ENCODE measurements around the gene TEX13C.
"Not testable (repeated sequence)": the region's sequence is repeated elsewhere in the genome, so short reads cannot be mapped to it uniquely, and the experiment has no call there.

Gene TEX13C

GRCh38 chrX:125308653-125309052, 11.0 kb upstream of the TEX13C start:
- no peak overlapping the region for H3K27ac ChIP-seq (ENCODE audit: insufficient read depth, low read depth, low read length, poor library complexity, severe bottlenecking)
- no peak overlapping the region for H3K4me3 ChIP-seq (ENCODE audit: insufficient read depth, low read depth, low read length)
- H3K9me3 ChIP-seq (ENCODE audit: control insufficient read depth, low read length) = no peaks in the 10 kb centered on the region
- H3K27me3 ChIP-seq (ENCODE audit: control insufficient read depth, insufficient read depth, low read length, poor library complexity, severe bottlenecking) = no peaks in the 10 kb centered on the region
- H3K4me1 ChIP-seq (ENCODE audit: control insufficient read depth, insufficient read depth, low read length) = no peaks in the 10 kb centered on the region
- H3K36me3 ChIP-seq (ENCODE audit: control insufficient read depth, insufficient read depth, low read length) = no peaks in the 10 kb centered on the region

- H3K4me1 ChIP-seq (ENCODE audit: control insufficient read depth, insufficient read depth, low read length); H3K9me3 ChIP-seq (ENCODE audit: control insufficient read depth, low read length); H3K4me3 ChIP-seq (ENCODE audit: insufficient read depth, low read depth, low read length); H3K27ac ChIP-seq (ENCODE audit: insufficient read depth, low read depth, low read length, poor library complexity, severe bottlenecking); H3K36me3 ChIP-seq (ENCODE audit: control insufficient read depth, insufficient read depth, low read length); H3K27me3 ChIP-seq (ENCODE audit: control insufficient read depth, insufficient read depth, low read length, poor library complexity, severe bottlenecking): not testable (repeated sequence)
- WGBS, 2 experiments = 95 to 97% methylated on average over 17 of the region's 17 CpGs
These were observed 505 bp upstream of the TEX13C start for GRCh38 chrX:125319166-125319565.

- Histone ChIP-seq H3K4me3 (ENCODE audit: insufficient read depth, low read depth, low read length) (no peak overlapping the region), H3K9me3 (ENCODE audit: control insufficient read depth, low read length) (no peaks in the 10 kb centered on the region), H3K27ac (ENCODE audit: insufficient read depth, low read depth, low read length, poor library complexity, severe bottlenecking) (no peak overlapping the region), H3K27me3 (ENCODE audit: control insufficient read depth, insufficient read depth, low read length, poor library complexity, severe bottlenecking) (no peaks in the 10 kb centered on the region), H3K4me1 (ENCODE audit: control insufficient read depth, insufficient read depth, low read length) (no peaks in the 10 kb centered on the region), H3K36me3 (ENCODE audit: control insufficient read depth, insufficient read depth, low read length) (no peaks in the 10 kb centered on the region)
- WGBS, 2 experiments = 93 to 95% methylated on average over 2 of the region's 2 CpGs
These were observed 2.8 kb downstream of the TEX13C start for GRCh38 chrX:125322431-125322830.

GRCh38 chrX:125326599-125326998, 6.9 kb downstream of the TEX13C start:
- WGBS, 2 experiments = 95 to 96% methylated on average over 3 of the region's 3 CpGs
- Histone ChIP-seq H3K27me3 (ENCODE audit: control insufficient read depth, insufficient read depth, low read length, poor library complexity, severe bottlenecking) (no peaks in the 10 kb centered on the region), H3K9me3 (ENCODE audit: control insufficient read depth, low read length) (no peaks in the 10 kb centered on the region), H3K36me3 (ENCODE audit: control insufficient read depth, insufficient read depth, low read length) (no peaks in the 10 kb centered on the region), H3K27ac (ENCODE audit: insufficient read depth, low read depth, low read length, poor library complexity, severe bottlenecking) (no peak overlapping the region), H3K4me3 (ENCODE audit: insufficient read depth, low read depth, low read length) (no peak overlapping the region), H3K4me1 (ENCODE audit: control insufficient read depth, insufficient read depth, low read length) (no peaks in the 10 kb centered on the region)

GRCh38 chrX:125327891-125328290, 8.2 kb downstream of the TEX13C start:
- H3K36me3 ChIP-seq (ENCODE audit: control insufficient read depth, insufficient read depth, low read length) = no peaks in the 10 kb centered on the region
- H3K27me3 ChIP-seq (ENCODE audit: control insufficient read depth, insufficient read depth, low read length, poor library complexity, severe bottlenecking) = no peaks in the 10 kb centered on the region
- 94 to 95% methylated on average over 12 of the region's 12 CpGs for WGBS, 2 experiments
- H3K4me1 ChIP-seq (ENCODE audit: control insufficient read depth, insufficient read depth, low read length) = no peaks in the 10 kb centered on the region
- no peak overlapping the region for H3K27ac ChIP-seq (ENCODE audit: insufficient read depth, low read depth, low read length, poor library complexity, severe bottlenecking)
- H3K9me3 ChIP-seq (ENCODE audit: control insufficient read depth, low read length) = no peaks in the 10 kb centered on the region
- no peak overlapping the region for H3K4me3 ChIP-seq (ENCODE audit: insufficient read depth, low read depth, low read length)

- H3K4me3 ChIP-seq (ENCODE audit: insufficient read depth, low read depth, low read length) = no peak overlapping the region
- no peaks in the 10 kb centered on the region for H3K9me3 ChIP-seq (ENCODE audit: control insufficient read depth, low read length)
- no peaks in the 10 kb centered on the region for H3K27me3 ChIP-seq (ENCODE audit: control insufficient read depth, insufficient read depth, low read length, poor library complexity, severe bottlenecking)
- WGBS, 2 experiments = 81 to 100% methylated on average over 1 to 2 of the region's 2 CpGs
- no peak overlapping the region for H3K27ac ChIP-seq (ENCODE audit: insufficient read depth, low read depth, low read length, poor library complexity, severe bottlenecking)
- no peaks in the 10 kb centered on the region for H3K36me3 ChIP-seq (ENCODE audit: control insufficient read depth, insufficient read depth, low read length)
- no peaks in the 10 kb centered on the region for H3K4me1 ChIP-seq (ENCODE audit: control insufficient read depth, insufficient read depth, low read length)
These were observed 13.9 kb downstream of the TEX13C start for GRCh38 chrX:125333583-125333982.

GRCh38 chrX:125340490-125340889, 20.8 kb downstream of the TEX13C start:
- no peak overlapping the region for H3K27ac ChIP-seq (ENCODE audit: insufficient read depth, low read depth, low read length, poor library complexity, severe bottlenecking)
- H3K27me3 ChIP-seq (ENCODE audit: control insufficient read depth, insufficient read depth, low read length, poor library complexity, severe bottlenecking) = no peaks in the 10 kb centered on the region
- H3K9me3 ChIP-seq (ENCODE audit: control insufficient read depth, low read length) = no peaks in the 10 kb centered on the region
- H3K4me3 ChIP-seq (ENCODE audit: insufficient read depth, low read depth, low read length) = no peak overlapping the region
- H3K4me1 ChIP-seq (ENCODE audit: control insufficient read depth, insufficient read depth, low read length) = no peaks in the 10 kb centered on the region
- no peaks in the 10 kb centered on the region for H3K36me3 ChIP-seq (ENCODE audit: control insufficient read depth, insufficient read depth, low read length)
- WGBS, 2 experiments = 93 to 95% methylated on average over 4 of the region's 4 CpGs

- H3K4me3 ChIP-seq (ENCODE audit: insufficient read depth, low read depth, low read length) = no peak overlapping the region
- no CpG with 5 or more reads among the region's 1 CpG for WGBS, 2 experiments
- no peaks in the 10 kb centered on the region for H3K9me3 ChIP-seq (ENCODE audit: control insufficient read depth, low read length)
- H3K27me3 ChIP-seq (ENCODE audit: control insufficient read depth, insufficient read depth, low read length, poor library complexity, severe bottlenecking) = no peaks in the 10 kb centered on the region
- no peaks in the 10 kb centered on the region for H3K4me1 ChIP-seq (ENCODE audit: control insufficient read depth, insufficient read depth, low read length)
- H3K27ac ChIP-seq (ENCODE audit: insufficient read depth, low read depth, low read length, poor library complexity, severe bottlenecking) = no peak overlapping the region
- no peaks in the 10 kb centered on the region for H3K36me3 ChIP-seq (ENCODE audit: control insufficient read depth, insufficient read depth, low read length)
These were observed 54.5 kb downstream of the TEX13C start for GRCh38 chrX:125374169-125374568.

All from ectodermal cell (in vitro differentiated cells).